C4-2B (cell line): ENCODE results near the gene PRODH.

ENCODE experiments used
- ZFX ChIP-seq: fragments of 450-650 bp; IDR thresholded peaks from 2 replicates; pipeline ENCODE4 v1.6.1; 2017
- TF ChIP-seq, protein P1 (sequence below): fragments of 450-650 bp; conservative IDR thresholded peaks from 2 replicates; pipeline ENCODE4 v1.5.1; 2017; ENCODE audit warnings: mild to moderate bottlenecking

DNA sequence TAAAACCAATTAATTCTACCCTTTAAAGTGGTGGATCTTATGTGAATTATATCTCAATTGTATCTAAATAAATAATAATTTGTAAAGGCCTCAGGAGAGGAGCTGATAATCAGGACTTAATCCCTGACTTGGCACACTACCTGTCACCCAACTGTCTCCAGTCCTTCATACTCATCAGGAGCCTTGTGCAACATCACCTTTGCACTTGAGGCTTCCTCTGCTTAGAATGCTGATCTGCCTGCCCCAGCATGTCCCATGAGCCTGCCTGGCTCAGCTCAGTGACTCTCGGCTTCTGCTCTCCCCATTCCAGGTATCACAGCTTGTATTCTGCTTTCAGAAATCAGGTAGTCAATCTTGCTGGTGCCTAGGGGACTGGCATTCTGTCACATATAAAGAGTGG lies 43.9 kb upstream of the PRODH start:
- TF ChIP-seq, protein P1, sequence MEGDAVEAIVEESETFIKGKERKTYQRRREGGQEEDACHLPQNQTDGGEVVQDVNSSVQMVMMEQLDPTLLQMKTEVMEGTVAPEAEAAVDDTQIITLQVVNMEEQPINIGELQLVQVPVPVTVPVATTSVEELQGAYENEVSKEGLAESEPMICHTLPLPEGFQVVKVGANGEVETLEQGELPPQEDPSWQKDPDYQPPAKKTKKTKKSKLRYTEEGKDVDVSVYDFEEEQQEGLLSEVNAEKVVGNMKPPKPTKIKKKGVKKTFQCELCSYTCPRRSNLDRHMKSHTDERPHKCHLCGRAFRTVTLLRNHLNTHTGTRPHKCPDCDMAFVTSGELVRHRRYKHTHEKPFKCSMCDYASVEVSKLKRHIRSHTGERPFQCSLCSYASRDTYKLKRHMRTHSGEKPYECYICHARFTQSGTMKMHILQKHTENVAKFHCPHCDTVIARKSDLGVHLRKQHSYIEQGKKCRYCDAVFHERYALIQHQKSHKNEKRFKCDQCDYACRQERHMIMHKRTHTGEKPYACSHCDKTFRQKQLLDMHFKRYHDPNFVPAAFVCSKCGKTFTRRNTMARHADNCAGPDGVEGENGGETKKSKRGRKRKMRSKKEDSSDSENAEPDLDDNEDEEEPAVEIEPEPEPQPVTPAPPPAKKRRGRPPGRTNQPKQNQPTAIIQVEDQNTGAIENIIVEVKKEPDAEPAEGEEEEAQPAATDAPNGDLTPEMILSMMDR: no peak
- no peak for TF ChIP-seq ZFX
